ENCODE measurements around the gene RSPH3.
A peak's percentile ranks its signal among the peaks of the same experiment; 100 is the strongest.

RSPH3 gene

DNA sequence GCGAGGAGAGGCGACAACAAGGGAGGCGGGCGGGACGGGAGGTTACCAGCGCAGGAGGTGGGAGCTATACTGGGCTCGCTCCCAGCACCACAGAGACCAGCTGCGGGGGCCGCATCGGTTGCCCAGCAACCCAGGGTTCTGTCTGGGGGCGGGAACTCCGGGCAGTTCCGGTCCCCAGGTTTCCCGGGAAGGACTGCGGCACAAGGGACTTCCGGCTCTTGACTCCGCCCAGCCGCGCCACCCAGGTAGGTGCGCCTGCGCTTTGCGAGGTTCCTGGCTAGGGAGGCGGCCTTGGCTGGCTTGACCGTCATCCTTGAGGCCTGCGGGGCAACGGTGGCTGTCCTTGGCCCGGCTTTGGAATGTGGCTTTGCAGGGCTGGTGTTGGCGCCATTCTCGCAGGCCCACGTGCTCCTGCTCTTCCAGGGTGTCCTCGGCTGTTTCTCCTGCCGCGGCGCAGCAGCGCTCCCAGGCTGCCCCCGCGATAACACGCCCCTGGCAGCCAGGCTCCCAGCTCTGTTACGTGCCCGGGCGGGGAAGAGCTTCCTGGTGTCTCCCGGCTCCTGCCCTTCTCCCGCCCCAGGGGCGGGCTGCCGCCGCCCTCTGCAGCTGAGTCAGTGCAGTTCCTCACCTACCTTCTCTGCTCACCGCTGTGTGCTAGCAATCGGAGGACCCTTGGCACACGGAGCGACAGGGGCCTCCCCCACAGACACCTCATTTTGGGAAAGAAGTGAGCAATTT, at the start of gene RSPH3:
RSPH3 (minus strand) TSS at position 537 of the 738 bp plus-strand sequence. CDS start 652 bp downstream, outside the sequence.
- no peaks in the 10 kb centered on the region for H3K36me3 ChIP-seq (ENCODE audit: control insufficient read depth, insufficient read depth, low read length, severe bottlenecking)
- DNase-seq (ENCODE audit: low read depth) = peak; percentile 92
- H3K9ac ChIP-seq (ENCODE audit: low read length) = peak within 1 kb of the TSS; percentile 91
- H3K9me3 ChIP-seq (ENCODE audit: control insufficient read depth, low read length) = no peaks in the 10 kb centered on the region
- H3K27me3 ChIP-seq (replicated peaks; ENCODE audit: control insufficient read depth, insufficient read depth, low read length) = no peaks in the 10 kb centered on the region
- peaks cover 25% of the 10 kb centered on the region for H3K4me1 ChIP-seq (ENCODE audit: control insufficient read depth, insufficient read depth, low read length)
- peak within 1 kb of the TSS; percentile 97 for H3K4me3 ChIP-seq (ENCODE audit: low read length)

DNA sequence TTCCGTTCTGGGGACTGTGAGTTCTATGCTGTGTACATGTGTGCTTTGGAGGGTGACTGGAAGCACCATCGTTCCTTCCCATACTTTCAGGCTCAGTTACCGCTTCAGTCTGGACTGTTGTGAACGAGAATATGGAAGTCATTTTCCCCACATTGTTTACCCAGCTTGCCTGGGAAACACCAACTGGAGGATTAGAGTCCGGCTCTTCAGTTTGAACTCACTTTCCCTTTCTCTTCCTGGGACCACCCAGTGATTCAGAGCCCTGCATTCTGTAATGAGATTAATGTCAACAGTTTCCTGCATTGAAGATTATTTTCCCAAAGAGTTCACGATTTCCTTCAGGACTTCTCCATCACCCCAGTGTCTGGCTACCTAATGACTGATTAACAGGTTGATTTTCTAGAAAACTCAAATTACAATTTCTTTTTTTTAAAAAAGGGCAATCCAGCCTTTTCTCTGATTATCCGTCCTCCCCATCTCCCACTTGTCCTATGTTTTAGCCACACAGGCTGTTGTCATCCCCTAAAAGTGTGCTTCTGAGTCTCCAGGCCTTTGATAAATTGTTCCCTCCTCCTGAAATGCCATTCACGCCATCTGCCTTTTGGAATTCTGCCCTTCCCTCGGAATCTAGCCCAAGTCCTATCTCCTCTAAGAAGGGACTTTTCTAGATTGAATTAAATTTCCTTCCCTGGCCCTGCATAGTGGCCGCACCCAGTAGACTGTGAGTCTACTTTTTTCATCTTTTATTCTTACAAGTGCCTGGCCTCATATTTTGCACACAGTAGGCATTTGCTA, 48.1 kb upstream of the RSPH3 start:
- no peak overlapping the region for H3K4me3 ChIP-seq (ENCODE audit: low read length)
- no peak overlapping the region for H3K9ac ChIP-seq (ENCODE audit: low read length)
- peaks cover 7% of the 10 kb centered on the region for H3K4me1 ChIP-seq (ENCODE audit: control insufficient read depth, insufficient read depth, low read length)
- H3K27me3 ChIP-seq (replicated peaks; ENCODE audit: control insufficient read depth, insufficient read depth, low read length) = peaks cover 34% of the 10 kb centered on the region
- H3K9me3 ChIP-seq (ENCODE audit: control insufficient read depth, low read length) = no peaks in the 10 kb centered on the region
- no peaks in the 10 kb centered on the region for H3K36me3 ChIP-seq (ENCODE audit: control insufficient read depth, insufficient read depth, low read length, severe bottlenecking)
- DNase-seq (ENCODE audit: low read depth) = no peak

DNA sequence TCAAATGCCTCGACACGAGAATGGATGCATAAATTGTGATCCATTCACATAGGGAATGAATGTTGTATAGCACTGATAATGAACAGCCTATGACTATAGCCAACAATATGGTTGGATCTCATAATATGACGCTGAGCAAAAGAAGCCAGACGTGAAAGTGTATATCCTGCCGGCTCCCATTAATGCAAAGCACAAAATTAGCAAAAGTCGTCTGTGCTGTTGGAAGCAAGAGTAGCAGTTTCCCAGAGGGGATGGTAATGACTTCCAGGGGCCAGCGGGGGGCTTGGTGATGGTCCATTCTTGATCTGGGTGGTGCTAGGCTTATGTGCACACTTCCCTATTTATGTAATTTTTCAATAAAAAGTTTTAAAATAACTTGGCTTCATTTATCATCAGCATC, 45.8 kb upstream of the RSPH3 start:
- Histone ChIP-seq H3K4me1 (ENCODE audit: control insufficient read depth, insufficient read depth, low read length) (peaks cover 14% of the 10 kb centered on the region), H3K9ac (ENCODE audit: low read length) (no peak overlapping the region), H3K36me3 (ENCODE audit: control insufficient read depth, insufficient read depth, low read length, severe bottlenecking) (no peaks in the 10 kb centered on the region), H3K27me3 (replicated peaks; ENCODE audit: control insufficient read depth, insufficient read depth, low read length) (peaks cover 33% of the 10 kb centered on the region), H3K4me3 (ENCODE audit: low read length) (no peak overlapping the region), H3K9me3 (ENCODE audit: control insufficient read depth, low read length) (no peaks in the 10 kb centered on the region)
- no peak for DNase-seq (ENCODE audit: low read depth)

- no peaks in the 10 kb centered on the region for H3K36me3 ChIP-seq (ENCODE audit: control insufficient read depth, insufficient read depth, low read length, severe bottlenecking)
- no peak within 1 kb of the TSS for H3K4me3 ChIP-seq (ENCODE audit: low read length)
- DNase-seq (ENCODE audit: low read depth) = peak; percentile 42
Observed at GRCh38 chr6:159044899-159045727, 45.1 kb upstream of the RSPH3 start, which contains the start of gene TAGAP. Gene TAGAP, minus strand, starts transcription at chr6:159044991. Its CDS starts 845 bp downstream, at chr6:159044146.

GRCh38 chr6:159043947-159044346, 43.9 kb upstream of the RSPH3 start:
- Histone ChIP-seq H3K9me3 (ENCODE audit: control insufficient read depth, low read length) (no peaks in the 10 kb centered on the region), H3K4me1 (ENCODE audit: control insufficient read depth, insufficient read depth, low read length) (peaks cover 19% of the 10 kb centered on the region), H3K36me3 (ENCODE audit: control insufficient read depth, insufficient read depth, low read length, severe bottlenecking) (no peaks in the 10 kb centered on the region), H3K27me3 (replicated peaks; ENCODE audit: control insufficient read depth, insufficient read depth, low read length) (peaks cover 24% of the 10 kb centered on the region), H3K9ac (ENCODE audit: low read length) (no peak overlapping the region), H3K4me3 (ENCODE audit: low read length) (no peak overlapping the region)
- DNase-seq (ENCODE audit: low read depth) = no peak

More at GRCh38 chr6:159044899-159045727, 45.1 kb upstream of the RSPH3 start, which contains the start of gene TAGAP:
- H3K4me1 ChIP-seq (ENCODE audit: control insufficient read depth, insufficient read depth, low read length) = peaks cover 14% of the 10 kb centered on the region
- no peaks in the 10 kb centered on the region for H3K9me3 ChIP-seq (ENCODE audit: control insufficient read depth, low read length)
- peaks cover 27% of the 10 kb centered on the region for H3K27me3 ChIP-seq (replicated peaks; ENCODE audit: control insufficient read depth, insufficient read depth, low read length)
- no peak within 1 kb of the TSS for H3K9ac ChIP-seq (ENCODE audit: low read length)

DNA sequence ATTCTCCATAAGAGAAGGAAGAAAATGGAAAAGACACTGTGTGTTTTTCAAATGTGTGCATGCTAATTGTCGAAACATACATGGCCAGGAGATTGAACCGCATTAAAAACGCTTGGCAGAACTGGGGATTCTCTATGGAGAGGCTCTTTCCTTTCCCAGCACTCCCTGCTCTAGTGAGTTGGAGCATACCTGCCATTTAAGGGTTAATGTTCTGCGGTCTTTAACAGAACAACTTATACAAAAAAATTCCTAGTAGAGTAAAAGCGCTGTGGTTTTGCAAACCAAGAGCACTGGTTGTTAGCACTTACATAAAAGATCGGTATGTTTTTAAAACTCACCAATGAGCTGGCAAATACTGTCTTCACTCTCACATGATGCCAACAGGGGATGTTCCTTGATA, 43.2 kb upstream of the RSPH3 start:
- H3K27me3 ChIP-seq (replicated peaks; ENCODE audit: control insufficient read depth, insufficient read depth, low read length) = peaks cover 17% of the 10 kb centered on the region
- no peaks in the 10 kb centered on the region for H3K9me3 ChIP-seq (ENCODE audit: control insufficient read depth, low read length)
- H3K4me1 ChIP-seq (ENCODE audit: control insufficient read depth, insufficient read depth, low read length) = peaks cover 26% of the 10 kb centered on the region
- no peak for DNase-seq (ENCODE audit: low read depth)
- H3K4me3 ChIP-seq (ENCODE audit: low read length) = no peak overlapping the region
- H3K36me3 ChIP-seq (ENCODE audit: control insufficient read depth, insufficient read depth, low read length, severe bottlenecking) = no peaks in the 10 kb centered on the region
- no peak overlapping the region for H3K9ac ChIP-seq (ENCODE audit: low read length)

GRCh38 chr6:159042826-159043181, 42.8 kb upstream of the RSPH3 start:
- DNase-seq (ENCODE audit: low read depth) = no peak
- H3K4me1 ChIP-seq (ENCODE audit: control insufficient read depth, insufficient read depth, low read length) = peaks cover 30% of the 10 kb centered on the region
- no peak overlapping the region for H3K9ac ChIP-seq (ENCODE audit: low read length)
- H3K4me3 ChIP-seq (ENCODE audit: low read length) = no peak overlapping the region
- no peaks in the 10 kb centered on the region for H3K9me3 ChIP-seq (ENCODE audit: control insufficient read depth, low read length)
- peaks cover 13% of the 10 kb centered on the region for H3K27me3 ChIP-seq (replicated peaks; ENCODE audit: control insufficient read depth, insufficient read depth, low read length)
- H3K36me3 ChIP-seq (ENCODE audit: control insufficient read depth, insufficient read depth, low read length, severe bottlenecking) = no peaks in the 10 kb centered on the region

- peak; percentile 85 for DNase-seq (ENCODE audit: low read depth)
- no peaks in the 10 kb centered on the region for H3K9me3 ChIP-seq (ENCODE audit: control insufficient read depth, low read length)
- H3K4me3 ChIP-seq (ENCODE audit: low read length) = no peak overlapping the region
Observed at GRCh38 chr6:159042003-159042825, 42.2 kb upstream of the RSPH3 start.

DNA sequence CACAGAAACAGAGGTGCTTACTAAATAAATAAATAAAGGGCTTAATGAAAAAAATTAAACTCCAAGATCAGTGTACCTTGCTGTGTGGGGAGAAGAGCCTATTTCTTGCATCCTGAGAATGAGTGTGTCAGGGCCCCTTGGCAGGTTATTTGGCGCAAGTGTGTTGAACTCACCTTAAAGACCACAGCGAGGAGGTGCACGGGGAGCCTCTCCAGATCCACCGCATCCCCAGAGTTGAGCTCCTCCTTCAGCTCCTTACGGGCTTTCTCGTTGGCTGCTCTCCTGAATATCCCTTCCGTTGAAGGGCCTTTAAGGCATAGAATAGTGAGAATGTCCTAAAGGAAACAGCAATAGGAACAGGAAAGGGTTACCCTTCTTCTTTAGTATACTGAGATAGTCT, 41.2 kb upstream of the RSPH3 start:
- no peak for DNase-seq (ENCODE audit: low read depth)
- Histone ChIP-seq H3K27me3 (replicated peaks; ENCODE audit: control insufficient read depth, insufficient read depth, low read length) (peaks cover 5% of the 10 kb centered on the region), H3K9me3 (ENCODE audit: control insufficient read depth, low read length) (no peaks in the 10 kb centered on the region), H3K4me3 (ENCODE audit: low read length) (no peak overlapping the region), H3K4me1 (ENCODE audit: control insufficient read depth, insufficient read depth, low read length) (peaks cover 32% of the 10 kb centered on the region), H3K36me3 (ENCODE audit: control insufficient read depth, insufficient read depth, low read length, severe bottlenecking) (no peaks in the 10 kb centered on the region), H3K9ac (ENCODE audit: low read length) (no peak overlapping the region)

More at GRCh38 chr6:159042003-159042825, 42.2 kb upstream of the RSPH3 start:
- Histone ChIP-seq H3K36me3 (ENCODE audit: control insufficient read depth, insufficient read depth, low read length, severe bottlenecking) (no peaks in the 10 kb centered on the region), H3K9ac (ENCODE audit: low read length) (no peak overlapping the region), H3K27me3 (replicated peaks; ENCODE audit: control insufficient read depth, insufficient read depth, low read length) (peaks cover 7% of the 10 kb centered on the region), H3K4me1 (ENCODE audit: control insufficient read depth, insufficient read depth, low read length) (peaks cover 32% of the 10 kb centered on the region)

DNA sequence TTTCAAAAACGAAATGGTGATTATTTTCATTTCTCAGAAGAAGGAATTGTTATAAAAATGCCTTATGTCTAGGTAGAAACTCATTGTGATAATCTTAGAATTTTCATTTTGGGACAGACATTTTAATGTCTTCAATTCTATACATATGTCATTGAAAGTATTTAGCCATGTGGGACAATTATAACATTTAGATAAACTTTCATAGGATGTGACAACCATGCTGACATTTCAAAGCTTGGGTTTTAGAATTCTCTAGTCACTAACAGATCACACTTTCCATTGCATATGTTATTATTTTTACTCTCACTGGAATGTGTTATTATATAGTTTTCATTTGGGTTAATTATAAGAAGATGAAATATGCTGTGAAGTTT, 39.9 kb upstream of the RSPH3 start:
- peaks cover 31% of the 10 kb centered on the region for H3K4me1 ChIP-seq (ENCODE audit: control insufficient read depth, insufficient read depth, low read length)
- no peak overlapping the region for H3K4me3 ChIP-seq (ENCODE audit: low read length)
- H3K36me3 ChIP-seq (ENCODE audit: control insufficient read depth, insufficient read depth, low read length, severe bottlenecking) = no peaks in the 10 kb centered on the region
- DNase-seq (ENCODE audit: low read depth) = no peak
- no peak overlapping the region for H3K9ac ChIP-seq (ENCODE audit: low read length)
- no peaks in the 10 kb centered on the region for H3K9me3 ChIP-seq (ENCODE audit: control insufficient read depth, low read length)
- peaks cover 5% of the 10 kb centered on the region for H3K27me3 ChIP-seq (replicated peaks; ENCODE audit: control insufficient read depth, insufficient read depth, low read length)

All from adipocyte (in vitro differentiated cells).